Adrenal gland (tissue), 5 donors: ENCODE data around the gene MKKS.

Experiments used
- POLR2A ChIP-seq, 2 donors: fragments of 450-650 bp; IDR thresholded peaks; one replicate each; pipeline ENCODE4 v1.6.1; 2017; ENCODE audit warnings: antibody characterized with exemption in 2 of 2, mild to moderate bottlenecking in 2 of 2, moderate library complexity in 1 of 2
- TF ChIP-seq, protein P1 (sequence below), 6 experiments: fragments of 450-650 bp in 4 of 6; fragments of 200-600 bp in 2 of 6; sonication (generic) in 1 of 6; IDR thresholded peaks; 1 replicate in 5 of 6; 2 replicates in 1 of 6; pipeline versions ENCODE4 v1.5.1 to v1.8.0; 2016 to 2021; ENCODE audit warnings: antibody characterized with exemption in 6 of 6, mild to moderate bottlenecking in 2 of 6, moderate library complexity in 1 of 6
- donor health status: DM: no; HTN: no; CAD: no.

GRCh38 chr20:10430000-10430466 lies 4.0 kb downstream of the MKKS start:
- TF ChIP-seq, protein P1, sequence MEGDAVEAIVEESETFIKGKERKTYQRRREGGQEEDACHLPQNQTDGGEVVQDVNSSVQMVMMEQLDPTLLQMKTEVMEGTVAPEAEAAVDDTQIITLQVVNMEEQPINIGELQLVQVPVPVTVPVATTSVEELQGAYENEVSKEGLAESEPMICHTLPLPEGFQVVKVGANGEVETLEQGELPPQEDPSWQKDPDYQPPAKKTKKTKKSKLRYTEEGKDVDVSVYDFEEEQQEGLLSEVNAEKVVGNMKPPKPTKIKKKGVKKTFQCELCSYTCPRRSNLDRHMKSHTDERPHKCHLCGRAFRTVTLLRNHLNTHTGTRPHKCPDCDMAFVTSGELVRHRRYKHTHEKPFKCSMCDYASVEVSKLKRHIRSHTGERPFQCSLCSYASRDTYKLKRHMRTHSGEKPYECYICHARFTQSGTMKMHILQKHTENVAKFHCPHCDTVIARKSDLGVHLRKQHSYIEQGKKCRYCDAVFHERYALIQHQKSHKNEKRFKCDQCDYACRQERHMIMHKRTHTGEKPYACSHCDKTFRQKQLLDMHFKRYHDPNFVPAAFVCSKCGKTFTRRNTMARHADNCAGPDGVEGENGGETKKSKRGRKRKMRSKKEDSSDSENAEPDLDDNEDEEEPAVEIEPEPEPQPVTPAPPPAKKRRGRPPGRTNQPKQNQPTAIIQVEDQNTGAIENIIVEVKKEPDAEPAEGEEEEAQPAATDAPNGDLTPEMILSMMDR (IDR thresholded peaks at IDR 0.05): no peak
- TF ChIP-seq POLR2A (IDR thresholded peaks at IDR 0.05): no peak
